HCT116 (cell line): ENCODE results near the gene LRCH1. TPM values are rescaled to one million over a fixed set of nuclear protein-coding genes. Genes with fewer than 3 reads are reported as not detected.

Experiments
- ATAC-seq: fragments of 200-7000 bp; cut with Tn5 transposase; 2 replicates; pipeline ENCODE4 v1.9.1; 2020; ENCODE audit warnings: mild to moderate bottlenecking, moderate library complexity
- BruUV-seq: library from RNA; stranded (reverse); fragments of 400-500 nt; replicated peaks from 2 replicates; lab custom pipeline; 2021; lab: Mats Ljungman, UMichigan
- CTCF ChIA-PET: fragments of 300-600 bp; sonication (Branson Sonifier 250); formaldehyde crosslinking; loops from one replicate; lab custom pipeline; 2021; ENCODE audit warnings: antibody characterized with exemption; lab: Charles Lee
- POLR2A ChIA-PET: fragments of 300-600, 350-600 bp; sonication (Branson Sonifier 250); formaldehyde crosslinking; loops from one replicate; lab custom pipeline; 2021; ENCODE audit warnings: antibody characterized with exemption; lab: Charles Lee
- RAD21 ChIA-PET, 2 experiments: fragments of 300-600 bp; sonication (Branson Sonifier 250); formaldehyde crosslinking; loops; one replicate each; lab custom pipeline; 2023; ENCODE audit warnings: low total read pairs in 2 of 2; ENCODE audit not compliant: uncharacterized antibody in 2 of 2, unreplicated experiment in 2 of 2, low non-redundant PET in 1 of 2; lab: Charles Lee
- DNase-seq: peaks from one replicate; pipeline ENCODE4 v3.0.0-alpha.2; 2010; ENCODE audit warnings: low read depth, low spot score
- H2AFZ ChIP-seq: fragments of 200-600 bp; shearing (Covaris generic), sonication (generic); 2 replicates; pipeline ENCODE4 v1.6.1; 2017; ENCODE audit warnings: low read depth, mixed run types, mixed read lengths, antibody characterized with exemption, low read length; ENCODE audit not compliant: poor library complexity, severe bottlenecking
- H3K27ac ChIP-seq: 2 replicates; pipeline ENCODE4 v1.5.1; 2012; ENCODE audit warnings: low read depth, low read length
- H3K27me3 ChIP-seq: fragments of 200-600 bp; sonication (generic); 2 replicates; pipeline ENCODE4 v1.6.1; 2016; ENCODE audit warnings: mixed run types, low read length, mixed read lengths; ENCODE audit not compliant: insufficient read depth
- H3K36me3 ChIP-seq, 2 experiments: fragments of 200-500 bp in 1 of 2; fragments of 200-600 bp in 1 of 2; sonication (Bioruptor generic) in 1 of 2; sonication (generic) in 1 of 2; 2 replicates each; pipeline versions ENCODE4 v1.5.1 to v1.6.1; 2014 to 2016; ENCODE audit warnings: low read length in 2 of 2, inconsistent platforms in 1 of 2, mixed read lengths in 1 of 2, mixed run types in 1 of 2; ENCODE audit not compliant: insufficient read depth in 2 of 2, control insufficient read depth in 1 of 2
- H3K4me1 ChIP-seq, 2 experiments: fragments of 200-600 bp in 1 of 2; sonication (generic) in 1 of 2; 2 replicates each; pipeline versions ENCODE4 v1.5.1 to v1.6.1; 2012 to 2017; ENCODE audit warnings: low read length in 2 of 2, inconsistent platforms in 1 of 2, mild to moderate bottlenecking in 1 of 2, mixed read lengths in 1 of 2, mixed run types in 1 of 2, moderate library complexity in 1 of 2; ENCODE audit not compliant: insufficient read depth in 2 of 2, control insufficient read depth in 1 of 2
- H3K4me2 ChIP-seq: fragments of 200-600 bp; sonication (generic); 2 replicates; pipeline ENCODE4 v1.6.1; 2017; ENCODE audit warnings: mixed run types, low read length, mixed read lengths
- H3K4me3 ChIP-seq, 2 experiments: fragments of 200-600 bp in 1 of 2; sonication (generic) in 1 of 2; replicated peaks in 1 of 2; 2 replicates each; pipeline ENCODE4 v1.5.1; 2011 to 2016; ENCODE audit warnings: low read length in 2 of 2, control low read depth in 1 of 2, low read depth in 1 of 2, mild to moderate bottlenecking in 1 of 2, mixed read lengths in 1 of 2, mixed run types in 1 of 2
- H3K79me2 ChIP-seq: fragments of 200-600 bp; sonication (generic); 2 replicates; pipeline ENCODE4 v1.6.1; 2017; ENCODE audit warnings: mild to moderate bottlenecking, mixed run types, low read length, moderate library complexity, mixed read lengths; ENCODE audit not compliant: insufficient read depth
- H3K9ac ChIP-seq: fragments of 200-600 bp; sonication (generic); 2 replicates; pipeline ENCODE4 v1.6.1; 2016; ENCODE audit warnings: low read length, mixed read lengths
- H3K9me2 ChIP-seq: fragments of 200-600 bp; sonication (generic), shearing (Covaris generic); 2 replicates; pipeline ENCODE4 v1.6.1; 2017; ENCODE audit warnings: mixed run types, mild to moderate bottlenecking, moderate library complexity; ENCODE audit not compliant: insufficient read depth
- H3K9me3 ChIP-seq, 2 experiments: fragments of 200-500 bp in 1 of 2; fragments of 200-600 bp in 1 of 2; sonication (Bioruptor generic) in 1 of 2; sonication (generic) in 1 of 2; 2 replicates each; pipeline ENCODE4 v1.6.1; 2014 to 2017; ENCODE audit warnings: low read length in 2 of 2, mixed read lengths in 2 of 2, inconsistent platforms in 1 of 2, low read depth in 1 of 2, mild to moderate bottlenecking in 1 of 2, mixed run types in 1 of 2, moderate library complexity in 1 of 2; ENCODE audit not compliant: control insufficient read depth in 1 of 2, insufficient read depth in 1 of 2
- H4K20me1 ChIP-seq: fragments of 200-600 bp; sonication (generic), shearing (Covaris generic); 2 replicates; pipeline ENCODE4 v1.6.1; 2017; ENCODE audit warnings: mixed run types, mild to moderate bottlenecking, moderate library complexity; ENCODE audit not compliant: insufficient read depth
- CTCF ChIP-seq, 3 experiments: fragments of 200-600 bp in 1 of 3; sonication (generic) in 1 of 3; IDR thresholded peaks in 2 of 3; conservative IDR thresholded peaks in 1 of 3; 2 replicates each; pipeline ENCODE4 v1.5.1; 2012 to 2017; ENCODE audit warnings: low read depth in 2 of 3, low read length in 2 of 3, antibody characterized with exemption in 1 of 3, borderline replicate concordance in 1 of 3, control low read depth in 1 of 3, mild to moderate bottlenecking in 1 of 3, mixed read lengths in 1 of 3, mixed run types in 1 of 3, moderate library complexity in 1 of 3; ENCODE audit not compliant: insufficient read depth in 1 of 3
- ELF1 ChIP-seq: IDR thresholded peaks from 2 replicates; pipeline ENCODE4 v1.6.1; 2012; ENCODE audit warnings: low read depth, borderline replicate concordance
- EZH2phosphoT487 ChIP-seq: fragments of 200-600 bp; IDR thresholded peaks from 2 replicates; pipeline ENCODE4 v1.6.1; 2018; ENCODE audit warnings: antibody characterized with exemption, borderline replicate concordance
- RAD21 ChIP-seq: IDR thresholded peaks from 2 replicates; pipeline ENCODE4 v1.6.1; 2012; ENCODE audit warnings: low read depth, mild to moderate bottlenecking
- YY1 ChIP-seq: IDR thresholded peaks from 2 replicates; pipeline ENCODE4 v1.6.1; 2011; ENCODE audit warnings: low read length, low read depth, moderate library complexity, mild to moderate bottlenecking; ENCODE audit not compliant: insufficient replicate concordance; ENCODE audit errors: extremely low read depth
- intact Hi-C: fragments of 100-400 bp; cut with micrococcal nuclease; formaldehyde crosslinking; loops from 2 replicates; pipeline ENCODE4 v1.10.0; 2022
- total RNA-seq: library from RNA; stranded (reverse); gene quantifications from one replicate; pipeline ENCODE4 v1.2.1, GENCODE V29; 2021; ENCODE audit not compliant: unreplicated experiment

The LRCH1 gene
- total RNA-seq, 1 experiment from 2014 or later, result 15.6 TPM

- no peak overlapping the region for H3K4me3 ChIP-seq
- intact Hi-C loops, result no loop called here
- no TSS peak for BruUV-seq
- ATAC-seq, result no peak
- H3K9me3 ChIP-seq, result no peaks in the 10 kb centered on the region
- ChIA-PET POLR2A (no interaction called here), CTCF (no interaction called here), RAD21 (interaction anchor here in 1 of 2 experiments (0.6 kb wide), 1 partner anchor 130 kb away, joined by 3 read pairs; no protein-coding TSS in a partner anchor)
- H3K27me3 ChIP-seq, result no peaks in the 10 kb centered on the region
- H3K4me2 ChIP-seq, result no peak overlapping the region
- no peaks in the 10 kb centered on the region for H3K36me3 ChIP-seq
- DNase-seq, result no peak
- no peak overlapping the region for H3K27ac ChIP-seq
- H4K20me1 ChIP-seq, result no peaks in the 10 kb centered on the region
- TF ChIP-seq CTCF (IDR thresholded peaks at IDR 0.05 in 2 of 3, conservative IDR thresholded peaks at IDR 0.05 in 1 of 3; ENCODE audit: borderline replicate concordance in 1 of 3, insufficient read depth in 1 of 3, low read depth in 2 of 3, low read length in 2 of 3) (no peak), RAD21 (no peak)
- no peak overlapping the region for H3K9ac ChIP-seq
- H3K4me1 ChIP-seq, result no peaks in the 10 kb centered on the region
- peaks cover 71% of the 10 kb centered on the region for H3K79me2 ChIP-seq
- H2AFZ ChIP-seq, result no peak overlapping the region
- no peaks in the 10 kb centered on the region for H3K9me2 ChIP-seq
Measured at GRCh38 chr13:46640843-46641242, 87.9 kb downstream of the LRCH1 start.

DNA sequence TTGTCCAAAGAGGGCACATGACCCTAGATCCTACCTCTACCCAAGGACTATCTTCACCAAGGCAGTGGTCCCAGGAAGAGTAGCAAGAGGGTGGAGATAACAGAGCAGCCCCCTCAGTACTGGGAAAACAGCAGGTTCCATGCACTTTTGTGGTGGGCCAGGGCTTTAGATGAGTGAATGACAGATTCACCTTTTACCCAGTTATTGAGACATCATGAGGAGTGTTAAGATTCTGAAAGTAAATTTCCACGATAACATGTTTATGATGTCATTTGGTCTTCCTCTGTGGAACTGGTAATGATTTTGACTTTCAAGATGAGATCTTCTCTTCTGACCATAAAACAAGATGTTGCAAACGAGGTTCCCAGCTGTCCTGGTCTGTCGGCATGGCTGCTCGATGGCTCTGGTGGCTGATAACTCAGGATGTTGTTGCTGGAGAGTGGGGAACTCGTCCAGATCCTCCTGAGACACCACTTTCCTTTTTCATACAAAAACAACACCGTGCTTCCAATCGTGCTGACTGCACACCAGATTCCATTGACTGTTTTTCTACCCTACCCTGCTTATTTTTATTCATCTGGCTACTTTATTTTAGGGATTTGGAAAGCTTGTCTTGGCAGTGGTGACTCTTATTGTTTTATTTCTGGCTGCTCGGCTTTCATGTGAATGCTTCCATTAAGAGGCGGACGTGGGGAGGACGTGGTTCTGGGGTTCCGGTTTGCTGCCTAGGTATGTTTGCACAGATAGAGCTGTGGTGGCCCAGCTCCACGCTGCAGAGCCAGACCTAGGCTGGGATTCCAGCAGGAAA is 88.5 kb downstream of the LRCH1 start:
- intact Hi-C loops, result no loop called here
- Histone ChIP-seq H3K79me2 (peaks cover 69% of the 10 kb centered on the region), H3K27me3 (no peaks in the 10 kb centered on the region), H4K20me1 (no peaks in the 10 kb centered on the region), H3K4me2 (no peak overlapping the region), H3K4me1 (no peaks in the 10 kb centered on the region), H3K36me3 (no peaks in the 10 kb centered on the region), H3K27ac (no peak overlapping the region), H2AFZ (no peak overlapping the region), H3K9ac (no peak overlapping the region), H3K9me3 (no peaks in the 10 kb centered on the region), H3K9me2 (no peaks in the 10 kb centered on the region), H3K4me3 (no peak overlapping the region)
- ChIA-PET CTCF (no interaction called here), POLR2A (no interaction called here), RAD21 (no interaction called here)
- ATAC-seq (no peak), DNase-seq (no peak)
- TF ChIP-seq EZH2phosphoT487 (no peak), ELF1 (no peak), YY1 (no peak)
- BruUV-seq, result no TSS peak
